Activated CD8-positive, alpha-beta memory T cell treated with anti-CD3 and anti-CD28 coated beads for 48 hours (primary cell): Measurements from ENCODE around the gene ST8SIA6.
"Not testable (repeated sequence)": the region's sequence is repeated elsewhere in the genome, so short reads cannot be mapped to it uniquely, and the experiment has no call there.

Source experiments
- DNase-seq, 3 experiments: peaks; one replicate each; pipeline ENCODE4 v3.0.0-alpha.2; 2020; ENCODE audit warnings: low read depth in 2 of 3, low spot score in 2 of 3

The ST8SIA6 gene

GRCh38 chr10:17427201-17427600, 27.2 kb downstream of the ST8SIA6 start:
- DNase-seq = no peak

- no peak for DNase-seq
These were observed 28.1 kb downstream of the ST8SIA6 start for GRCh38 chr10:17426263-17426750.

- no peak for DNase-seq
These were observed 28.7 kb downstream of the ST8SIA6 start for GRCh38 chr10:17425584-17426262.

- no peak for DNase-seq
These were observed 30.7 kb downstream of the ST8SIA6 start for GRCh38 chr10:17423632-17424186.

GRCh38 chr10:17422931-17423330, 31.5 kb downstream of the ST8SIA6 start:
- DNase-seq = no peak

- no peak for DNase-seq
These were observed 36.1 kb downstream of the ST8SIA6 start for GRCh38 chr10:17418249-17418648.

GRCh38 chr10:17416442-17417211, 37.8 kb downstream of the ST8SIA6 start:
- no peak for DNase-seq

- DNase-seq = no peak
These were observed 39.2 kb downstream of the ST8SIA6 start for GRCh38 chr10:17415046-17415658.

- no peak for DNase-seq
These were observed 39.9 kb downstream of the ST8SIA6 start for GRCh38 chr10:17414484-17414883.

GRCh38 chr10:17413876-17414275, 40.5 kb downstream of the ST8SIA6 start:
- no peak for DNase-seq

- DNase-seq = no peak
These were observed 42.1 kb downstream of the ST8SIA6 start for GRCh38 chr10:17412323-17412722.

GRCh38 chr10:17410907-17411306, 43.5 kb downstream of the ST8SIA6 start:
- DNase-seq = no peak

- no peak for DNase-seq
These were observed 45.1 kb downstream of the ST8SIA6 start for GRCh38 chr10:17409170-17409733.

- no peak for DNase-seq
These were observed 47.3 kb downstream of the ST8SIA6 start for GRCh38 chr10:17407047-17407446.

- DNase-seq = no peak
These were observed 48.2 kb downstream of the ST8SIA6 start for GRCh38 chr10:17406036-17406834.

- DNase-seq = no peak
These were observed 51.2 kb downstream of the ST8SIA6 start for GRCh38 chr10:17403161-17403560.

- DNase-seq = not testable (repeated sequence)
These were observed 52.4 kb downstream of the ST8SIA6 start for GRCh38 chr10:17402040-17402439.

GRCh38 chr10:17396004-17396403, 58.4 kb downstream of the ST8SIA6 start:
- no peak for DNase-seq

- peak in 1 of 3 experiments; percentile 4 for DNase-seq
These were observed 59.5 kb downstream of the ST8SIA6 start for GRCh38 chr10:17394854-17395253.

- no peak for DNase-seq
These were observed 66.4 kb downstream of the ST8SIA6 start for GRCh38 chr10:17387861-17388503.
